Measurements from ENCODE around the gene NAP1L5. TPM values are rescaled to one million over a fixed set of nuclear protein-coding genes. Genes with fewer than 3 reads are reported as not detected.

Gene NAP1L5
- total and polyA plus RNA-seq, 2 experiments from 2014 or later: 2.0 to 2.4 TPM

DNA sequence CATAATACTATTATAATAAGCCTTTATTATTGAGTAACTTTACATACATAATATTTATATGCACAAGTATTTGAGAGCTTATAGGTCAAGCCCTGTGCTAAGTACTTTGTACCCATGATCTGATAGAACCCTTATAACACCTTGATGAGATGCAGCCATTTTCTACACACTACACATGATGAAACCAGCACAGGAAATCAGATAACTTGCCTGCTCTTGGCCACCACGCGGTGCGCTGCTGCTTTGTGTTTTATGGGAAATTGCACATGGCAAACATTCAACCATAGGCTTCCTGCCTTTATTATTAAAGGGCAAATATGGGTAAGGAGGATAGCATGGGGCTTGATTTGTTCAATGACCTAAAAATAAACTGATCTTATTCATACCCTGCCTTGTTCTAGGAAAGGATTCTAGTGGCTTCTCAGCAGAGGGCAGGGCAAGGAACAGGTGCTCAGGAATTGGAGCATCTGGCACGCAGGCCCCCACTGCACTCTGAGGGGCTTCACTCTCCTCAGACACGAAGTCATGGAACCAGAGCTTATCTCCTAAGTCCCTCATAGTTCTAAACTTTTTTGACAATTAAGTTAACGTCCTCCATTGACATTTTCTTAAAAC lies 31.6 kb upstream of the NAP1L5 start:
- H3K36me3 ChIP-seq (ENCODE audit: insufficient read depth): no peaks in the 10 kb centered on the region
- H3K4me3 ChIP-seq: no peak overlapping the region
- no peaks in the 10 kb centered on the region for H3K4me1 ChIP-seq (ENCODE audit: insufficient read depth)

More for the DNA sequence above, 31.6 kb upstream of the NAP1L5 start:
- Mint-ChIP-seq H3K27ac (no peak overlapping the region), H3K36me3 (ENCODE audit: low read depth) (peaks cover 11% of the 10 kb centered on the region; the same call in 2 of the 3 replicates), H3K4me1 (peaks cover 12% of the 10 kb centered on the region; the same call in 2 of the 3 replicates), H3K4me3 (no peak overlapping the region), H3K27me3 (ENCODE audit: insufficient read depth, low read depth, poor library complexity) (peaks cover 2% of the 10 kb centered on the region), H3K9me3 (no peaks in the 10 kb centered on the region)
- Histone ChIP-seq H3K79me2 (replicated peaks; ENCODE audit: insufficient read depth) (no peaks in the 10 kb centered on the region), H3K27me3 (ENCODE audit: insufficient read depth) (no peaks in the 10 kb centered on the region), H3K27ac (ENCODE audit: low read depth) (no peak overlapping the region), H3K9me2 (ENCODE audit: insufficient read depth) (no peaks in the 10 kb centered on the region), H2AFZ (no peak overlapping the region), H3F3A (replicated peaks; ENCODE audit: low read depth) (no peaks in the 10 kb centered on the region), H4K20me1 (replicated peaks; ENCODE audit: insufficient read depth) (no peaks in the 10 kb centered on the region), H3K4me2 (no peak overlapping the region)
- DNase-seq (ENCODE audit: low spot score) (no peak), ATAC-seq (no peak)
- TF ChIP-seq REST (IDR thresholded peaks at IDR 0.05; ENCODE audit: unreplicated experiment) (no peak), NANOG (IDR thresholded peaks at IDR 0.05; ENCODE audit: borderline replicate concordance) (no peak), CREB1 (CRISPR knock-in tag; IDR thresholded peaks at IDR 0.05; ENCODE audit: low read depth) (no peak), EZH2 (IDR thresholded peaks at IDR 0.05; ENCODE audit: low read depth, unreplicated experiment) (no peak), EZH2phosphoT487 (IDR thresholded peaks at IDR 0.05; ENCODE audit: unreplicated experiment) (no peak), ZNF114 (CRISPR knock-in tag; IDR thresholded peaks at IDR 0.05) (no peak), STAT1 (IDR thresholded peaks at IDR 0.05; ENCODE audit: unreplicated experiment) (no peak), POLR2AphosphoS5 (IDR thresholded peaks at IDR 0.05; ENCODE audit: low read depth) (no peak), ZNF331 (CRISPR knock-in tag; IDR thresholded peaks at IDR 0.05; ENCODE audit: low read depth) (no peak), ZNF462 (CRISPR knock-in tag; IDR thresholded peaks at IDR 0.05) (no peak), JUNB (IDR thresholded peaks at IDR 0.05; ENCODE audit: unreplicated experiment) (no peak)
- TF ChIP-seq, protein P1, sequence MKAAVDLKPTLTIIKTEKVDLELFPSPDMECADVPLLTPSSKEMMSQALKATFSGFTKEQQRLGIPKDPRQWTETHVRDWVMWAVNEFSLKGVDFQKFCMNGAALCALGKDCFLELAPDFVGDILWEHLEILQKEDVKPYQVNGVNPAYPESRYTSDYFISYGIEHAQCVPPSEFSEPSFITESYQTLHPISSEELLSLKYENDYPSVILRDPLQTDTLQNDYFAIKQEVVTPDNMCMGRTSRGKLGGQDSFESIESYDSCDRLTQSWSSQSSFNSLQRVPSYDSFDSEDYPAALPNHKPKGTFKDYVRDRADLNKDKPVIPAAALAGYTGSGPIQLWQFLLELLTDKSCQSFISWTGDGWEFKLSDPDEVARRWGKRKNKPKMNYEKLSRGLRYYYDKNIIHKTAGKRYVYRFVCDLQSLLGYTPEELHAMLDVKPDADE (IDR thresholded peaks at IDR 0.05): no peak
- TF ChIP-seq, protein P2, sequence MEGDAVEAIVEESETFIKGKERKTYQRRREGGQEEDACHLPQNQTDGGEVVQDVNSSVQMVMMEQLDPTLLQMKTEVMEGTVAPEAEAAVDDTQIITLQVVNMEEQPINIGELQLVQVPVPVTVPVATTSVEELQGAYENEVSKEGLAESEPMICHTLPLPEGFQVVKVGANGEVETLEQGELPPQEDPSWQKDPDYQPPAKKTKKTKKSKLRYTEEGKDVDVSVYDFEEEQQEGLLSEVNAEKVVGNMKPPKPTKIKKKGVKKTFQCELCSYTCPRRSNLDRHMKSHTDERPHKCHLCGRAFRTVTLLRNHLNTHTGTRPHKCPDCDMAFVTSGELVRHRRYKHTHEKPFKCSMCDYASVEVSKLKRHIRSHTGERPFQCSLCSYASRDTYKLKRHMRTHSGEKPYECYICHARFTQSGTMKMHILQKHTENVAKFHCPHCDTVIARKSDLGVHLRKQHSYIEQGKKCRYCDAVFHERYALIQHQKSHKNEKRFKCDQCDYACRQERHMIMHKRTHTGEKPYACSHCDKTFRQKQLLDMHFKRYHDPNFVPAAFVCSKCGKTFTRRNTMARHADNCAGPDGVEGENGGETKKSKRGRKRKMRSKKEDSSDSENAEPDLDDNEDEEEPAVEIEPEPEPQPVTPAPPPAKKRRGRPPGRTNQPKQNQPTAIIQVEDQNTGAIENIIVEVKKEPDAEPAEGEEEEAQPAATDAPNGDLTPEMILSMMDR (conservative IDR thresholded peaks at IDR 0.05; ENCODE audit: low read depth in 2 of 2): no peak

Measured in GM23338 (cell line).